HG03196 (cell line): Measurements from ENCODE around the gene FBLN1.

Experiments used
- ATAC-seq: cut with Tn5 transposase; IDR thresholded peaks from one replicate; pipeline ENCODE4 v1.9.1; 2021; ENCODE audit not compliant: unreplicated experiment

The FBLN1 gene

GRCh38 chr22:45650721-45651120 lies 148.0 kb downstream of the FBLN1 start:
- no peak for ATAC-seq
